ENCODE results near the gene ACSF3.

The ACSF3 gene

DNA sequence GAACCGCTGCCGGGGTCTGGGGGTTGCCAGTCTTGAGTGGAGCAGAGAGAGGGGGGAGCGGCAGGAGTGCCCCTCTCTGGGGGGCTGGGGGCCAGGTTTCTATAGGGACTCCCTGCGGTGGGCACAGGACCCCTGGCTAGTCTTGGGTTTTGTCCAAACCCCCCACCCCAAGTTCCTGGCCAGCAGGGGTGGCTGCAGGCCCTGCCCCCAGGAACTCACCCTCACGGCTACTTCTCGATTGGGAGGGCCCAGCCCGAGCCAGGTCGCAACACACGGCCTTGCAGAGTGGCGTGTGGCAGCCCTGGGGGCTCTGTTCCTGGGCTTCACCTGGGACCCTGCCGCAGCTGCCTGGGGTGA is 78.5 kb downstream of the ACSF3 start:
- no peak overlapping the region for H3K4me3 ChIP-seq (ENCODE audit: low read length)
- H3K27me3 ChIP-seq (ENCODE audit: insufficient read depth, low read length) = peaks cover 63% of the 10 kb centered on the region
- H3K36me3 ChIP-seq (ENCODE audit: insufficient read depth, low read length) = no peaks in the 10 kb centered on the region

GRCh38 chr16:89172528-89173173 is 79.0 kb downstream of the ACSF3 start:
- H3K36me3 ChIP-seq (ENCODE audit: insufficient read depth, low read length) = no peaks in the 10 kb centered on the region
- no peak overlapping the region for H3K4me3 ChIP-seq (ENCODE audit: low read length)
- H2AFZ ChIP-seq (ENCODE audit: low read depth, low read length) = no peak overlapping the region
- peaks cover 63% of the 10 kb centered on the region for H3K27me3 ChIP-seq (ENCODE audit: insufficient read depth, low read length)
- peaks cover 20% of the 10 kb centered on the region for H3K4me1 ChIP-seq (ENCODE audit: insufficient read depth, low read length)
- H3K9me3 ChIP-seq (ENCODE audit: low read length) = no peaks in the 10 kb centered on the region

More for the DNA sequence above, 78.5 kb downstream of the ACSF3 start:
- H2AFZ ChIP-seq (ENCODE audit: low read depth, low read length) = no peak overlapping the region
- peaks cover 22% of the 10 kb centered on the region for H3K4me1 ChIP-seq (ENCODE audit: insufficient read depth, low read length)
- H3K9me3 ChIP-seq (ENCODE audit: low read length) = no peaks in the 10 kb centered on the region

DNA sequence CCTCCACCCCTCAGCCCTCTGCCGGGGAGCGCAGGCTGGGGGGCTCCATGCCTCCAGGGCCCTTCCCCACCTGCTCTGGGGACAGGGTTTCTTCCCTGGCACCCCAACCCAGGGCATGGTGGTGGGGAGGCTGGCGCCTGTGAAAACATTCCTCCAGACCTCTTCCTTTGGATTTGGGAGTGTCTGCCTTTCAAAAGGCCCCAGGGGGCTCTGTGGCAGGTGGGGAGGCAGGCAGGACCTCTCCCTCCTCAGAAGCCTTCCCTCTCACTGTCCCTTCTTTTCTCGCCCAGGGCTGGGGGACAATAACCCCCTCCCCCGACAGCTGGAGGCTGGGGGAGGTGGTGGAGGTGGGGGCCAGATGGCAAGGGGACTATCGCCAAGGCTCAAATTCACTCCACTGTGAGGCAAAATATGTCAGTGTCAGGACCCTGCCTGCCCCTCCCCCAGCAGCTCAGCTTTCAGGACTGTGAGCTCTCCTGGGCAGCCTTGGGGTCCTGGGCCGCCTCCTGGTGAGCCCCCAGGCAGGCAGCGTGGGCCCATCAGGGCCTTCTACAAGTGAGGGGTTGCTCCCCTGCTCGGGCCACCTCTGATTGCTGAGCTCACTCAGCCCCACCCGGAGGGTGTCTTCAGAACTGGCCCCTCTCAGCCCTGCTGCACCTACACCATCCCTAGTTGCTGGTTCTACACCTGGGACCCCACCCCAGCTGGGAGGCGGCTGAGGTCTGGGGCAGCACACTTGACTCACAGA is 79.7 kb downstream of the ACSF3 start:
- no peaks in the 10 kb centered on the region for H3K36me3 ChIP-seq (ENCODE audit: insufficient read depth, low read length)
- H3K4me1 ChIP-seq (ENCODE audit: insufficient read depth, low read length) = peaks cover 20% of the 10 kb centered on the region
- H2AFZ ChIP-seq (ENCODE audit: low read depth, low read length) = no peak overlapping the region
- H3K9me3 ChIP-seq (ENCODE audit: low read length) = no peaks in the 10 kb centered on the region
- H3K4me3 ChIP-seq (ENCODE audit: low read length) = no peak overlapping the region
- peaks cover 66% of the 10 kb centered on the region for H3K27me3 ChIP-seq (ENCODE audit: insufficient read depth, low read length)

- H3K4me1 ChIP-seq (ENCODE audit: insufficient read depth, low read length) = peaks cover 20% of the 10 kb centered on the region
- H3K36me3 ChIP-seq (ENCODE audit: insufficient read depth, low read length) = no peaks in the 10 kb centered on the region
- peaks cover 69% of the 10 kb centered on the region for H3K27me3 ChIP-seq (ENCODE audit: insufficient read depth, low read length)
- H3K9me3 ChIP-seq (ENCODE audit: low read length) = no peaks in the 10 kb centered on the region
- no peak overlapping the region for H3K4me3 ChIP-seq (ENCODE audit: low read length)
- no peak overlapping the region for H2AFZ ChIP-seq (ENCODE audit: low read depth, low read length)
Observed at GRCh38 chr16:89174055-89174827, 80.6 kb downstream of the ACSF3 start.

DNA sequence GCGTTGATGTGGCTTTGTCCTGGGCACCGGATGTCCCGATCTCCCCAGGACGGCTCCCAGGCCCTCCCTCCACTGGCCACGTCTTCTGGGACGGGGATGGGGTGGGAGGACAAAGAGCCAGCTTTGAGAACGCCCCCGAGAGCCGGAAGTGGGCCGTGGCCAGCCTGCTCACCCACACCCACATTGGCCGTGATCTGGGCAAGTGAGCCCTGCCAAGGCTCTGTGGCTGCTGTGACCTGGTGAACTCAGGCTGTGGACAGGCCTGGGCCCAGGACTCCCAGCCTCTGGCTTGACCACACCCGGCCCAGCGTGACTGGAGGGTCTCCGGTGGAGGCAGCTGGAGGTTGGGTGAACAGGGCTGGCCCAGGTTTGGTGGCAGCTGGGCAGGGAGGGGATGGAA is 81.2 kb downstream of the ACSF3 start:
- Histone ChIP-seq H3K36me3 (ENCODE audit: insufficient read depth, low read length) (no peaks in the 10 kb centered on the region), H3K27me3 (ENCODE audit: insufficient read depth, low read length) (peaks cover 66% of the 10 kb centered on the region)

GRCh38 chr16:89175280-89176146 is 81.9 kb downstream of the ACSF3 start:
- Histone ChIP-seq H3K36me3 (ENCODE audit: insufficient read depth, low read length) (no peaks in the 10 kb centered on the region), H3K4me1 (ENCODE audit: insufficient read depth, low read length) (peaks cover 20% of the 10 kb centered on the region), H2AFZ (ENCODE audit: low read depth, low read length) (no peak overlapping the region), H3K27me3 (ENCODE audit: insufficient read depth, low read length) (peaks cover 59% of the 10 kb centered on the region), H3K9me3 (ENCODE audit: low read length) (no peaks in the 10 kb centered on the region), H3K4me3 (ENCODE audit: low read length) (no peak overlapping the region)

More for the DNA sequence above, 81.2 kb downstream of the ACSF3 start:
- Histone ChIP-seq H3K4me3 (ENCODE audit: low read length) (no peak overlapping the region), H2AFZ (ENCODE audit: low read depth, low read length) (no peak overlapping the region), H3K9me3 (ENCODE audit: low read length) (no peaks in the 10 kb centered on the region), H3K4me1 (ENCODE audit: insufficient read depth, low read length) (peaks cover 20% of the 10 kb centered on the region)

DNA sequence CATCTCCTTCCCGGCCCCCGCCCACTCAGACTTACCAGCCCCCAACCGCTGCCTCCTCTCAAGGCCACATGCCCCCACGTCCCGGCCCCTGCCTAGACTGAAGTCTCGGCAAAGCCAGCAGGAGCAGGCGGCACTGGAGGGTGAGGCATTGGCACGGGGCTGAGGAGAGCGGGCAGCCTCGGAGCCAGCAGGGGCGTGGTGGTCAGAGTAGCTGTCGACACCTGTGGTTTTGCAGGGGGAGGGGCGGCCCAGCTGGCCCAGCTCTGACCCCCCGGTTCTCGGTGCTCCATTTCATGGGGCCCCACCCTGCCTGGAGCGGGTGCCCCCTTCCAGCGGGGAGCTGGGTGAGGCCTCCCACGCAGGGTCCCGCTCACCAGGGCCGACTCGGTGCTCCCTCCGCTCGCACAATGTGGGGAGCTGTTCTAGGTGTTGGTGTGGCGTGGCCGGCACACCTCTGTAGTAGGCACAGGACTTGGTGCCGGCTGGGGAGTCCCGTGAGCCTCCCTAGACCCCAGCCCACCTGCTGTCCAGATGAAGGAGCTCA is 82.6 kb downstream of the ACSF3 start:
- Histone ChIP-seq H3K4me1 (ENCODE audit: insufficient read depth, low read length) (peaks cover 14% of the 10 kb centered on the region), H3K4me3 (ENCODE audit: low read length) (no peak overlapping the region), H3K9me3 (ENCODE audit: low read length) (no peaks in the 10 kb centered on the region), H3K36me3 (ENCODE audit: insufficient read depth, low read length) (no peaks in the 10 kb centered on the region), H3K27me3 (ENCODE audit: insufficient read depth, low read length) (peaks cover 54% of the 10 kb centered on the region), H2AFZ (ENCODE audit: low read depth, low read length) (no peak overlapping the region)

DNA sequence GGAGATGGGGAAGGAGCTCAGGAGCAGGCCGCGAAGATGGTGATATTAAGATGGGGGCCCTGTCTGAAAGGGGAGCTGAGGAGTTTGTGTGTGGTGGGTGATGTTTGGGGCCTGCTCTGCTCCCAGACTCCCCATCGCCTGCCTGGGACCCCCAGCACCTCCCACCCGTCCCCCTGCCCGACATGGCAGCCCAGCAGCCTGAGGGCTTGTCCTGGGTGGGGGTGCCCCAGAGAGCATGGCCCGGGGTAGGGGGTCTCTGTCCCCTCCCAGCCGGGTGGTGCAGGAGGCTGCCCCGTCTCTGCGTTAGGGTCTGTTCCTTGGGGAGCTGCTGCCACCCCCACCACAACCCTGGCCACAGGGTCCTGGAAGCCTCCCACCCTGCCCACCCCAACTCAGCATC is 83.1 kb downstream of the ACSF3 start:
- peaks cover 13% of the 10 kb centered on the region for H3K4me1 ChIP-seq (ENCODE audit: insufficient read depth, low read length)
- no peak overlapping the region for H2AFZ ChIP-seq (ENCODE audit: low read depth, low read length)
- no peak overlapping the region for H3K4me3 ChIP-seq (ENCODE audit: low read length)
- no peaks in the 10 kb centered on the region for H3K36me3 ChIP-seq (ENCODE audit: insufficient read depth, low read length)
- H3K9me3 ChIP-seq (ENCODE audit: low read length) = no peaks in the 10 kb centered on the region
- H3K27me3 ChIP-seq (ENCODE audit: insufficient read depth, low read length) = peaks cover 52% of the 10 kb centered on the region

GRCh38 chr16:89177501-89177900 is 83.8 kb downstream of the ACSF3 start:
- Histone ChIP-seq H3K9me3 (ENCODE audit: low read length) (no peaks in the 10 kb centered on the region), H3K36me3 (ENCODE audit: insufficient read depth, low read length) (no peaks in the 10 kb centered on the region), H3K4me3 (ENCODE audit: low read length) (no peak overlapping the region), H2AFZ (ENCODE audit: low read depth, low read length) (no peak overlapping the region), H3K4me1 (ENCODE audit: insufficient read depth, low read length) (peaks cover 10% of the 10 kb centered on the region), H3K27me3 (ENCODE audit: insufficient read depth, low read length) (peaks cover 45% of the 10 kb centered on the region)

DNA sequence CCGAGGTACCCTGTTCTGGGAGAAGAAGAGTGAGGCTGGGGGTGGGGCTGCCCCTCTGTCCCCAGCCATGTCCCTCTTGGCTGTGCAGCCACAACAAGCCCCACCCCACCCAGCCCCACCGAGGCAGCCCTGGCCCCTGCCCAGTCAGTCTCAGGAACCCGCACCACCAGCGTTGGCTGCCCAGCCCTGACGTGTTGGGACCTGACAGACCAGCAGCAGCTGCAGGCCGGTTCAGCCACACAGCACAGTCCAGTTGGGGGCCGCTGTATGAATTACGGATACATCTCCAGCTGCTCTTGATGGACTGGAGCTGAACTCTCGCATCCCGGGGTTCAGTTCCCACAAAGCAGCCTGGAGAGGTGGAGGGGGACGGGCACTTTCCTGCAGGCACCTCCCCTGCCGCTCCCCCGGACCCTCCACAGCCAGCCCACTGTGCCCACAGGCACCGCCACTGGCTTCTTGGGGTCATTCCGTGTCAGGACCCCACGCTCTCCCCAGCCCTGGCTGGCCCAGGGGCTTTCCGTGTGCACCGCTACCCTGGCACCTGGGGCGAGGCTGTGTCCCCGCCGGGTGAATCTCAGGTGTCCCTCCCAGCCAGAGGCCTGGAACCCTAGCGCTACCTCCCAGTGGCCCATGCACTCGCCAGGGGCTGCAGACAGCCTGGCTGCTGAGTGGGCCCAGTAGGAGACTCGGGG is 84.9 kb downstream of the ACSF3 start:
- peaks cover 36% of the 10 kb centered on the region for H3K27me3 ChIP-seq (ENCODE audit: insufficient read depth, low read length)

DNA sequence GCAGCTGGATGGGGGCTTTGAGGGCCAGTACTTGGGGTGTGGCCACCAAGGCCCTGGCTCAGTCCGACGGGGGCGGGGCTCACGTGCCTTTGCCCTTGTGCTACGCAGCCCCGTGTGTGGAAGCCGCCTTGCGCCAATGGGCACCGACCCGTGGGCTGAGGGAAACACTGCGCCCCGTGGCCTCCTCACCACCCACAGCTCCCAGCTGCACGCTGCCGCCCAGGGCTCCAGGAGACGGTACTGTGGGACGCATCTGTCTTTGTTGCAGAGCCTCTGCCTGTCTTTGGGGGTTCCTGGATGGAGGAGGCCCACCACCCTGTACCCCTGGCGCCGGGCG is 85.5 kb downstream of the ACSF3 start:
- Histone ChIP-seq H3K9me3 (ENCODE audit: low read length) (peaks cover 2% of the 10 kb centered on the region), H3K36me3 (ENCODE audit: insufficient read depth, low read length) (no peaks in the 10 kb centered on the region), H3K27me3 (ENCODE audit: insufficient read depth, low read length) (peaks cover 31% of the 10 kb centered on the region), H3K4me1 (ENCODE audit: insufficient read depth, low read length) (no peaks in the 10 kb centered on the region), H2AFZ (ENCODE audit: low read depth, low read length) (no peak overlapping the region), H3K4me3 (ENCODE audit: low read length) (no peak overlapping the region)

More for the DNA sequence above, 84.9 kb downstream of the ACSF3 start:
- Histone ChIP-seq H3K4me1 (ENCODE audit: insufficient read depth, low read length) (peaks cover 3% of the 10 kb centered on the region), H2AFZ (ENCODE audit: low read depth, low read length) (no peak overlapping the region), H3K4me3 (ENCODE audit: low read length) (no peak overlapping the region), H3K9me3 (ENCODE audit: low read length) (peaks cover 2% of the 10 kb centered on the region), H3K36me3 (ENCODE audit: insufficient read depth, low read length) (no peaks in the 10 kb centered on the region)

GRCh38 chr16:89179656-89180315 is 86.1 kb downstream of the ACSF3 start:
- H3K4me3 ChIP-seq (ENCODE audit: low read length) = no peak overlapping the region
- no peaks in the 10 kb centered on the region for H3K36me3 ChIP-seq (ENCODE audit: insufficient read depth, low read length)
- no peaks in the 10 kb centered on the region for H3K4me1 ChIP-seq (ENCODE audit: insufficient read depth, low read length)
- H3K9me3 ChIP-seq (ENCODE audit: low read length) = peaks cover 2% of the 10 kb centered on the region
- H2AFZ ChIP-seq (ENCODE audit: low read depth, low read length) = no peak overlapping the region
- peaks cover 24% of the 10 kb centered on the region for H3K27me3 ChIP-seq (ENCODE audit: insufficient read depth, low read length)

Measured in neuron (in vitro differentiated cells).